ENCODE data around the gene COG3. TPM values are rescaled to one million over a fixed set of nuclear protein-coding genes. Genes with fewer than 3 reads are reported as not detected.
A peak's percentile ranks its signal among the peaks of the same experiment; 100 is the strongest.

The COG3 gene
- total and polyA plus RNA-seq, 2 donors (not counting 1 experiment from before 2014, with no cell fraction given), result 24.0 to 37.5 TPM

DNA sequence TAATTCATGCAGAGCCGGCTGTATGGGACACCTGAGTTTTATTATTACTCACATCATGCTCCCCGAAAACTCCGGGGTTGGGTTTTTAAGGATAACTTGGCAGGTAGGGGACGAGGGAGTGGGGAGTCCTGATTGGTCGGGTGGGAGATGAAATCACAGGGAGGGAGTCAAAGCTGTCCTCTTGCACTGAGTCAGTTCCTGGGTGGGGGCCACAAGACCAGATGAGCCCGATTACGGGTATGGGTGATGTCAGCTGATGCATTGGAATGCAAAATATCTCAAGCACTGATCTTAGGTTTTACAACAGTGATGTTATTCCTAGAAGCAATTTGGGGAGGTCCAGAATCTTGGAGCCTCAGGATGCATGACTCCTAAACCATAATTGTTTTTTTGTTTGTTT lies 18.6 kb upstream of the COG3 start:
- no peak overlapping the region for H3K27ac ChIP-seq (ENCODE audit: insufficient read depth, low read length)
- no peak overlapping the region for H2AFZ ChIP-seq (ENCODE audit: low read length)
- H3K4me1 ChIP-seq (ENCODE audit: control insufficient read depth, extremely low read depth, insufficient read depth, low read length), result no peaks in the 10 kb centered on the region
- H3K4me3 ChIP-seq (replicated peaks in 1 of 4; ENCODE audit: control extremely low read depth in 1 of 4, insufficient read depth in 1 of 4, low read depth in 3 of 4, low read length in 4 of 4), result no peak overlapping the region
- H4K20me1 ChIP-seq (ENCODE audit: control insufficient read depth, extremely low read depth, insufficient read depth, low read length), result no peaks in the 10 kb centered on the region
- H3K79me2 ChIP-seq (ENCODE audit: control insufficient read depth, insufficient read depth, low read length), result no peaks in the 10 kb centered on the region
- TF ChIP-seq, protein P1, sequence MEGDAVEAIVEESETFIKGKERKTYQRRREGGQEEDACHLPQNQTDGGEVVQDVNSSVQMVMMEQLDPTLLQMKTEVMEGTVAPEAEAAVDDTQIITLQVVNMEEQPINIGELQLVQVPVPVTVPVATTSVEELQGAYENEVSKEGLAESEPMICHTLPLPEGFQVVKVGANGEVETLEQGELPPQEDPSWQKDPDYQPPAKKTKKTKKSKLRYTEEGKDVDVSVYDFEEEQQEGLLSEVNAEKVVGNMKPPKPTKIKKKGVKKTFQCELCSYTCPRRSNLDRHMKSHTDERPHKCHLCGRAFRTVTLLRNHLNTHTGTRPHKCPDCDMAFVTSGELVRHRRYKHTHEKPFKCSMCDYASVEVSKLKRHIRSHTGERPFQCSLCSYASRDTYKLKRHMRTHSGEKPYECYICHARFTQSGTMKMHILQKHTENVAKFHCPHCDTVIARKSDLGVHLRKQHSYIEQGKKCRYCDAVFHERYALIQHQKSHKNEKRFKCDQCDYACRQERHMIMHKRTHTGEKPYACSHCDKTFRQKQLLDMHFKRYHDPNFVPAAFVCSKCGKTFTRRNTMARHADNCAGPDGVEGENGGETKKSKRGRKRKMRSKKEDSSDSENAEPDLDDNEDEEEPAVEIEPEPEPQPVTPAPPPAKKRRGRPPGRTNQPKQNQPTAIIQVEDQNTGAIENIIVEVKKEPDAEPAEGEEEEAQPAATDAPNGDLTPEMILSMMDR (conservative IDR thresholded peaks at IDR 0.05 in 1 of 2, IDR thresholded peaks at IDR 0.05 in 1 of 2; ENCODE audit: low read depth in 1 of 2, low read length in 2 of 2), result no peak
- no peak for TF ChIP-seq EZH2 (IDR thresholded peaks at IDR 0.05; ENCODE audit: low read length, missing control alignments)
- DNase-seq (ENCODE audit: low read depth in 2 of 2), result peak; percentile 4 to 71
- H3K27me3 ChIP-seq (ENCODE audit: control insufficient read depth, insufficient read depth, low read length), result peaks cover 8% of the 10 kb centered on the region
- H3K9me3 ChIP-seq (ENCODE audit: control insufficient read depth, insufficient read depth, low read depth, low read length), result no peaks in the 10 kb centered on the region
- no peak overlapping the region for H3K4me2 ChIP-seq (ENCODE audit: extremely low read depth, insufficient read depth, low read length)
- H3K36me3 ChIP-seq (ENCODE audit: control insufficient read depth, insufficient read depth, low read length), result no peaks in the 10 kb centered on the region
- no peak overlapping the region for H3K9ac ChIP-seq (ENCODE audit: insufficient read depth, low read length)

DNA sequence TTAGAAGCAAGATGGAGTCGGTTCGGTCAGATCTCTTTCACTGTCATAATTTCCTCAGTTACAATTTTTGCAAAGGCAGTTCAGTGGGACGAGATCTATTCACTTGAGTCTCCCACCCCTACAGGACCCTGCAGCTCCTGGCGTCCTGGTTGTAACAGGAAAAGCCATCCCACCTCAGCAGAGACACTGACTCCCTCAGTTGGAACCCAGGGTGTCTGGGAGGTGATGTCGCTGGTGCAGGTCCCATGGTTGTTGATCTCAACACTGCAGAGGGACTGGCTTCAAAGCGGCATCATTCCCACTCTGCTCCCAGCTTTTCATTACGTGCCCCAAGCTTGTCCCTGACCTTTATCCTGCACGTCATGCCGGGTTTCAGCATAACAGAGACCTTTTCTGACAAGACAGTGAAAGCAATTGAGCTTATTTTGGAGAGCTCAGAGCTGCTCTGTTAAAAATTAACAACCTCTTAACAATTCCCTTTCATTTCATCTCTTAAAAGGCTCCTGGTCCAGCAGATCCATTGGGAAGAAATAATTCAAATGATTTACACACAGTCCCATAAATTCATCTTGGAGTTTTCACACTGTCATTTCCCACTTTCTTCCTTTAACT lies 17.6 kb upstream of the COG3 start:
- no peak overlapping the region for H2AFZ ChIP-seq (ENCODE audit: low read length)
- peaks cover 8% of the 10 kb centered on the region for H3K27me3 ChIP-seq (ENCODE audit: control insufficient read depth, insufficient read depth, low read length)
- H3K4me3 ChIP-seq (replicated peaks in 1 of 4; ENCODE audit: control extremely low read depth in 1 of 4, insufficient read depth in 1 of 4, low read depth in 3 of 4, low read length in 4 of 4), result no peak overlapping the region
- H4K20me1 ChIP-seq (ENCODE audit: control insufficient read depth, extremely low read depth, insufficient read depth, low read length), result no peaks in the 10 kb centered on the region
- H3K4me1 ChIP-seq (ENCODE audit: control insufficient read depth, extremely low read depth, insufficient read depth, low read length), result no peaks in the 10 kb centered on the region
- TF ChIP-seq EZH2 (IDR thresholded peaks at IDR 0.05; ENCODE audit: low read length, missing control alignments), result no peak
- TF ChIP-seq, protein P1 (conservative IDR thresholded peaks at IDR 0.05 in 1 of 2, IDR thresholded peaks at IDR 0.05 in 1 of 2; ENCODE audit: low read depth in 1 of 2, low read length in 2 of 2), result no peak
- H3K36me3 ChIP-seq (ENCODE audit: control insufficient read depth, insufficient read depth, low read length), result no peaks in the 10 kb centered on the region
- H3K9me3 ChIP-seq (ENCODE audit: control insufficient read depth, insufficient read depth, low read depth, low read length), result no peaks in the 10 kb centered on the region
- H3K9ac ChIP-seq (ENCODE audit: insufficient read depth, low read length), result no peak overlapping the region
- DNase-seq (ENCODE audit: low read depth in 2 of 2), result no peak
- no peak overlapping the region for H3K27ac ChIP-seq (ENCODE audit: insufficient read depth, low read length)
- H3K4me2 ChIP-seq (ENCODE audit: extremely low read depth, insufficient read depth, low read length), result no peak overlapping the region
- no peaks in the 10 kb centered on the region for H3K79me2 ChIP-seq (ENCODE audit: control insufficient read depth, insufficient read depth, low read length)

GRCh38 chr13:45448965-45449559 lies 15.7 kb upstream of the COG3 start:
- no peak overlapping the region for H2AFZ ChIP-seq (ENCODE audit: low read length)
- no peak overlapping the region for H3K27ac ChIP-seq (ENCODE audit: insufficient read depth, low read length)
- no peak overlapping the region for H3K4me2 ChIP-seq (ENCODE audit: extremely low read depth, insufficient read depth, low read length)
- peaks cover 8% of the 10 kb centered on the region for H3K27me3 ChIP-seq (ENCODE audit: control insufficient read depth, insufficient read depth, low read length)
- no peak overlapping the region for H3K9ac ChIP-seq (ENCODE audit: insufficient read depth, low read length)
- H3K9me3 ChIP-seq (ENCODE audit: control insufficient read depth, insufficient read depth, low read depth, low read length), result no peaks in the 10 kb centered on the region
- no peaks in the 10 kb centered on the region for H3K4me1 ChIP-seq (ENCODE audit: control insufficient read depth, extremely low read depth, insufficient read depth, low read length)
- DNase-seq (ENCODE audit: low read depth in 2 of 2), result no peak
- TF ChIP-seq EZH2 (IDR thresholded peaks at IDR 0.05; ENCODE audit: low read length, missing control alignments), result no peak
- TF ChIP-seq, protein P1 (conservative IDR thresholded peaks at IDR 0.05 in 1 of 2, IDR thresholded peaks at IDR 0.05 in 1 of 2; ENCODE audit: low read depth in 1 of 2, low read length in 2 of 2), result no peak
- no peaks in the 10 kb centered on the region for H3K79me2 ChIP-seq (ENCODE audit: control insufficient read depth, insufficient read depth, low read length)
- no peaks in the 10 kb centered on the region for H4K20me1 ChIP-seq (ENCODE audit: control insufficient read depth, extremely low read depth, insufficient read depth, low read length)
- no peaks in the 10 kb centered on the region for H3K36me3 ChIP-seq (ENCODE audit: control insufficient read depth, insufficient read depth, low read length)
- H3K4me3 ChIP-seq (replicated peaks in 1 of 4; ENCODE audit: control extremely low read depth in 1 of 4, insufficient read depth in 1 of 4, low read depth in 3 of 4, low read length in 4 of 4), result no peak overlapping the region

Measured in fibroblast of lung (primary cell).